ENCODE measurements around the gene CSTPP1.
"Not testable (repeated sequence)": the region's sequence is repeated elsewhere in the genome, so short reads cannot be mapped to it uniquely, and the experiment has no call there.

The CSTPP1 gene

GRCh38 chr11:47108214-47108613 lies 171.7 kb downstream of the CSTPP1 start:
- Histone ChIP-seq H2AFZ (ENCODE audit: low read length, unreplicated experiment) (no peak overlapping the region), H3K36me3 (ENCODE audit: insufficient read depth, low read length) (no peaks in the 10 kb centered on the region), H3K4me1 (ENCODE audit: control insufficient read depth, insufficient read depth, low read length, unreplicated experiment) (no peaks in the 10 kb centered on the region), H3K27ac (ENCODE audit: low read depth, low read length) (no peak overlapping the region), H3K4me3 (ENCODE audit: low read depth, low read length) (no peak overlapping the region), H3K79me2 (ENCODE audit: control insufficient read depth, insufficient read depth, low read length, unreplicated experiment) (no peaks in the 10 kb centered on the region), H3K27me3 (ENCODE audit: insufficient read depth, low read length) (no peaks in the 10 kb centered on the region)

- H3K27ac ChIP-seq (ENCODE audit: low read depth, low read length) = no peak overlapping the region
- no peaks in the 10 kb centered on the region for H3K79me2 ChIP-seq (ENCODE audit: control insufficient read depth, insufficient read depth, low read length, unreplicated experiment)
- no peaks in the 10 kb centered on the region for H3K27me3 ChIP-seq (ENCODE audit: insufficient read depth, low read length)
- no peaks in the 10 kb centered on the region for H3K4me1 ChIP-seq (ENCODE audit: control insufficient read depth, insufficient read depth, low read length, unreplicated experiment)
- no peaks in the 10 kb centered on the region for H3K36me3 ChIP-seq (ENCODE audit: insufficient read depth, low read length)
- no peak overlapping the region for H3K4me3 ChIP-seq (ENCODE audit: low read depth, low read length)
- H2AFZ ChIP-seq (ENCODE audit: low read length, unreplicated experiment) = no peak overlapping the region
These were observed 172.6 kb downstream of the CSTPP1 start for GRCh38 chr11:47109051-47109726.

- Histone ChIP-seq H3K79me2 (ENCODE audit: control insufficient read depth, insufficient read depth, low read length, unreplicated experiment) (no peaks in the 10 kb centered on the region), H2AFZ (ENCODE audit: low read length, unreplicated experiment) (no peak overlapping the region), H3K4me3 (ENCODE audit: low read depth, low read length) (no peak overlapping the region), H3K27ac (ENCODE audit: low read depth, low read length) (no peak overlapping the region), H3K27me3 (ENCODE audit: insufficient read depth, low read length) (no peaks in the 10 kb centered on the region), H3K36me3 (ENCODE audit: insufficient read depth, low read length) (no peaks in the 10 kb centered on the region), H3K4me1 (ENCODE audit: control insufficient read depth, insufficient read depth, low read length, unreplicated experiment) (no peaks in the 10 kb centered on the region)
These were observed 173.2 kb downstream of the CSTPP1 start for GRCh38 chr11:47109727-47110246.

- H3K4me1 ChIP-seq (ENCODE audit: control insufficient read depth, insufficient read depth, low read length, unreplicated experiment) = no peaks in the 10 kb centered on the region
- no peaks in the 10 kb centered on the region for H3K27me3 ChIP-seq (ENCODE audit: insufficient read depth, low read length)
- H3K79me2 ChIP-seq (ENCODE audit: control insufficient read depth, insufficient read depth, low read length, unreplicated experiment) = no peaks in the 10 kb centered on the region
- H3K27ac ChIP-seq (ENCODE audit: low read depth, low read length) = no peak overlapping the region
- no peak overlapping the region for H2AFZ ChIP-seq (ENCODE audit: low read length, unreplicated experiment)
- no peak overlapping the region for H3K4me3 ChIP-seq (ENCODE audit: low read depth, low read length)
- no peaks in the 10 kb centered on the region for H3K36me3 ChIP-seq (ENCODE audit: insufficient read depth, low read length)
These were observed 174.8 kb downstream of the CSTPP1 start for GRCh38 chr11:47111318-47111804.

GRCh38 chr11:47112941-47113340 lies 176.4 kb downstream of the CSTPP1 start:
- not testable (repeated sequence) for H2AFZ ChIP-seq (ENCODE audit: low read length, unreplicated experiment); H3K4me3 ChIP-seq (ENCODE audit: low read depth, low read length); H3K27me3 ChIP-seq (ENCODE audit: insufficient read depth, low read length); H3K36me3 ChIP-seq (ENCODE audit: insufficient read depth, low read length); H3K4me1 ChIP-seq (ENCODE audit: control insufficient read depth, insufficient read depth, low read length, unreplicated experiment); H3K79me2 ChIP-seq (ENCODE audit: control insufficient read depth, insufficient read depth, low read length, unreplicated experiment); H3K27ac ChIP-seq (ENCODE audit: low read depth, low read length)

GRCh38 chr11:47118958-47119688 lies 182.6 kb downstream of the CSTPP1 start:
- not testable (repeated sequence) for H3K4me3 ChIP-seq (ENCODE audit: low read depth, low read length); H3K27ac ChIP-seq (ENCODE audit: low read depth, low read length)

GRCh38 chr11:47121056-47121455 lies 184.5 kb downstream of the CSTPP1 start:
- no peaks in the 10 kb centered on the region for H3K79me2 ChIP-seq (ENCODE audit: control insufficient read depth, insufficient read depth, low read length, unreplicated experiment)
- H3K27ac ChIP-seq (ENCODE audit: low read depth, low read length) = no peak overlapping the region
- no peak overlapping the region for H2AFZ ChIP-seq (ENCODE audit: low read length, unreplicated experiment)
- no peaks in the 10 kb centered on the region for H3K27me3 ChIP-seq (ENCODE audit: insufficient read depth, low read length)
- no peak overlapping the region for H3K4me3 ChIP-seq (ENCODE audit: low read depth, low read length)
- H3K36me3 ChIP-seq (ENCODE audit: insufficient read depth, low read length) = no peaks in the 10 kb centered on the region
- H3K4me1 ChIP-seq (ENCODE audit: control insufficient read depth, insufficient read depth, low read length, unreplicated experiment) = no peaks in the 10 kb centered on the region

More at GRCh38 chr11:47118958-47119688, 182.6 kb downstream of the CSTPP1 start:
- H3K27me3 ChIP-seq (ENCODE audit: insufficient read depth, low read length); H2AFZ ChIP-seq (ENCODE audit: low read length, unreplicated experiment); H3K79me2 ChIP-seq (ENCODE audit: control insufficient read depth, insufficient read depth, low read length, unreplicated experiment); H3K4me1 ChIP-seq (ENCODE audit: control insufficient read depth, insufficient read depth, low read length, unreplicated experiment); H3K36me3 ChIP-seq (ENCODE audit: insufficient read depth, low read length): not testable (repeated sequence)

GRCh38 chr11:47121731-47122130 lies 185.2 kb downstream of the CSTPP1 start:
- no peaks in the 10 kb centered on the region for H3K27me3 ChIP-seq (ENCODE audit: insufficient read depth, low read length)
- H3K79me2 ChIP-seq (ENCODE audit: control insufficient read depth, insufficient read depth, low read length, unreplicated experiment) = no peaks in the 10 kb centered on the region
- no peaks in the 10 kb centered on the region for H3K36me3 ChIP-seq (ENCODE audit: insufficient read depth, low read length)
- H3K4me1 ChIP-seq (ENCODE audit: control insufficient read depth, insufficient read depth, low read length, unreplicated experiment) = no peaks in the 10 kb centered on the region
- no peak overlapping the region for H3K27ac ChIP-seq (ENCODE audit: low read depth, low read length)
- no peak overlapping the region for H3K4me3 ChIP-seq (ENCODE audit: low read depth, low read length)
- no peak overlapping the region for H2AFZ ChIP-seq (ENCODE audit: low read length, unreplicated experiment)

GRCh38 chr11:47123094-47123493 lies 186.5 kb downstream of the CSTPP1 start:
- no peak overlapping the region for H3K4me3 ChIP-seq (ENCODE audit: low read depth, low read length)
- no peaks in the 10 kb centered on the region for H3K79me2 ChIP-seq (ENCODE audit: control insufficient read depth, insufficient read depth, low read length, unreplicated experiment)
- no peak overlapping the region for H2AFZ ChIP-seq (ENCODE audit: low read length, unreplicated experiment)
- no peaks in the 10 kb centered on the region for H3K27me3 ChIP-seq (ENCODE audit: insufficient read depth, low read length)
- H3K4me1 ChIP-seq (ENCODE audit: control insufficient read depth, insufficient read depth, low read length, unreplicated experiment) = no peaks in the 10 kb centered on the region
- H3K27ac ChIP-seq (ENCODE audit: low read depth, low read length) = no peak overlapping the region
- no peaks in the 10 kb centered on the region for H3K36me3 ChIP-seq (ENCODE audit: insufficient read depth, low read length)

GRCh38 chr11:47124675-47125074 lies 188.1 kb downstream of the CSTPP1 start:
- H3K79me2 ChIP-seq (ENCODE audit: control insufficient read depth, insufficient read depth, low read length, unreplicated experiment) = no peaks in the 10 kb centered on the region
- H3K27me3 ChIP-seq (ENCODE audit: insufficient read depth, low read length) = no peaks in the 10 kb centered on the region
- H3K36me3 ChIP-seq (ENCODE audit: insufficient read depth, low read length) = no peaks in the 10 kb centered on the region
- H2AFZ ChIP-seq (ENCODE audit: low read length, unreplicated experiment) = no peak overlapping the region
- no peak overlapping the region for H3K27ac ChIP-seq (ENCODE audit: low read depth, low read length)
- no peaks in the 10 kb centered on the region for H3K4me1 ChIP-seq (ENCODE audit: control insufficient read depth, insufficient read depth, low read length, unreplicated experiment)
- H3K4me3 ChIP-seq (ENCODE audit: low read depth, low read length) = no peak overlapping the region

- no peak overlapping the region for H3K27ac ChIP-seq (ENCODE audit: low read depth, low read length)
- H3K79me2 ChIP-seq (ENCODE audit: control insufficient read depth, insufficient read depth, low read length, unreplicated experiment) = no peaks in the 10 kb centered on the region
- no peaks in the 10 kb centered on the region for H3K4me1 ChIP-seq (ENCODE audit: control insufficient read depth, insufficient read depth, low read length, unreplicated experiment)
- no peak overlapping the region for H2AFZ ChIP-seq (ENCODE audit: low read length, unreplicated experiment)
- no peak overlapping the region for H3K4me3 ChIP-seq (ENCODE audit: low read depth, low read length)
- no peaks in the 10 kb centered on the region for H3K36me3 ChIP-seq (ENCODE audit: insufficient read depth, low read length)
- no peaks in the 10 kb centered on the region for H3K27me3 ChIP-seq (ENCODE audit: insufficient read depth, low read length)
These were observed 188.5 kb downstream of the CSTPP1 start for GRCh38 chr11:47125083-47125482.
